HEK293 (cell line): ENCODE results near the gene TSGA10IP.

Experiments used
- CTCF ChIA-PET: fragments of 350-600 bp; formaldehyde crosslinking; extraction: SDS; loops from one replicate; lab custom pipeline; 2021; ENCODE audit warnings: antibody characterized with exemption; lab: Yijun Ruan, JAX
- POLR2A ChIA-PET: fragments of 300-600 bp; formaldehyde crosslinking; extraction: SDS; loops from one replicate; lab custom pipeline; 2020; ENCODE audit warnings: antibody characterized with exemption, inconsistent platforms; lab: Yijun Ruan, JAX
- H3K27ac ChIP-seq: fragments of 200-500 bp; sonication (Bioruptor generic); 2 replicates; pipeline ENCODE4 v1.5.1; 2014; ENCODE audit warnings: low read depth, low read length, control low read depth, inconsistent platforms; ENCODE audit errors: extremely low read depth
- H3K36me3 ChIP-seq, 2 experiments: fragments of 200-500 bp in 1 of 2; sonication (Bioruptor generic) in 1 of 2; 1 replicate in 1 of 2; 2 replicates in 1 of 2; pipeline ENCODE4 v1.5.1; 2014 to 2017; ENCODE audit warnings: inconsistent platforms in 2 of 2, low read length in 2 of 2; ENCODE audit not compliant: control insufficient read depth in 2 of 2, insufficient read depth in 1 of 2
- H3K4me1 ChIP-seq: fragments of 200-500 bp; sonication (Bioruptor generic); 2 replicates; pipeline ENCODE4 v1.5.1; 2014; ENCODE audit warnings: mild to moderate bottlenecking, low read length, inconsistent platforms; ENCODE audit not compliant: control insufficient read depth, insufficient read depth
- H3K4me3 ChIP-seq: 2 replicates; pipeline ENCODE4 v1.5.1; 2011; ENCODE audit warnings: low read depth, mild to moderate bottlenecking, control low read depth, low read length, moderate library complexity
- H3K9me3 ChIP-seq: fragments of 200-500 bp; sonication (Bioruptor generic); 2 replicates; pipeline ENCODE4 v1.5.1; 2014; ENCODE audit warnings: low read depth, low read length, inconsistent platforms; ENCODE audit not compliant: control insufficient read depth, insufficient read depth
- EGR2 ChIP-seq: fragments of 450-650 bp; formaldehyde crosslinking; IDR thresholded peaks from 2 replicates; pipeline ENCODE4 v1.5.1; 2016; ENCODE audit warnings: low read depth, missing biosample characterization, missing genetic modification characterization
- PRDM6 ChIP-seq: fragments of 450-650 bp; formaldehyde crosslinking; IDR thresholded peaks from 2 replicates; pipeline ENCODE4 v1.5.1; 2017; ENCODE audit warnings: missing biosample characterization, missing genetic modification characterization
- SCRT2 ChIP-seq: fragments of 450-650 bp; formaldehyde crosslinking; IDR thresholded peaks from 2 replicates; pipeline ENCODE4 v1.5.1; 2016; ENCODE audit warnings: missing biosample characterization, missing genetic modification characterization
- ZBTB1 ChIP-seq: fragments of 450-650 bp; formaldehyde crosslinking; IDR thresholded peaks from 2 replicates; pipeline ENCODE4 v1.5.1; 2016; ENCODE audit warnings: missing biosample characterization, missing genetic modification characterization
- ZFHX2 ChIP-seq: fragments of 450-650 bp; formaldehyde crosslinking; conservative IDR thresholded peaks from 2 replicates; pipeline ENCODE4 v1.5.1; 2016; ENCODE audit warnings: missing biosample characterization, missing genetic modification characterization
- ZNF121 ChIP-seq: fragments of 450-650 bp; formaldehyde crosslinking; IDR thresholded peaks from 2 replicates; pipeline ENCODE4 v1.5.1; 2016; ENCODE audit warnings: missing biosample characterization, missing genetic modification characterization
- ZNF155 ChIP-seq: fragments of 450-650 bp; formaldehyde crosslinking; IDR thresholded peaks from 2 replicates; pipeline ENCODE4 v1.5.1; 2016; ENCODE audit warnings: missing biosample characterization, missing genetic modification characterization
- ZNF202 ChIP-seq: fragments of 450-650 bp; formaldehyde crosslinking; IDR thresholded peaks from 2 replicates; pipeline ENCODE4 v1.5.1; 2016; ENCODE audit warnings: missing biosample characterization, missing genetic modification characterization, borderline replicate concordance
- ZNF23 ChIP-seq: fragments of 450-650 bp; formaldehyde crosslinking; IDR thresholded peaks from 2 replicates; pipeline ENCODE4 v1.5.1; 2016; ENCODE audit warnings: missing biosample characterization, missing genetic modification characterization, borderline replicate concordance
- ZNF324 ChIP-seq: fragments of 450-650 bp; formaldehyde crosslinking; IDR thresholded peaks from 2 replicates; pipeline ENCODE4 v1.5.1; 2016; ENCODE audit warnings: missing biosample characterization, missing genetic modification characterization
- ZNF341 ChIP-seq: fragments of 450-650 bp; formaldehyde crosslinking; IDR thresholded peaks from 2 replicates; pipeline ENCODE4; 2016; ENCODE audit warnings: low read depth, missing biosample characterization, missing genetic modification characterization
- ZNF354C ChIP-seq: fragments of 450-650 bp; formaldehyde crosslinking; IDR thresholded peaks from 2 replicates; pipeline ENCODE4 v1.5.1; 2016; ENCODE audit warnings: missing biosample characterization, missing genetic modification characterization, low read depth, borderline replicate concordance
- ZNF362 ChIP-seq: fragments of 450-650 bp; formaldehyde crosslinking; IDR thresholded peaks from 2 replicates; pipeline ENCODE4 v1.5.1; 2016; ENCODE audit warnings: missing biosample characterization, missing genetic modification characterization
- ZNF366 ChIP-seq: fragments of 450-650 bp; formaldehyde crosslinking; conservative IDR thresholded peaks from 2 replicates; pipeline ENCODE4 v1.5.1; 2016; ENCODE audit warnings: missing biosample characterization, missing genetic modification characterization
- ZNF391 ChIP-seq: fragments of 450-650 bp; formaldehyde crosslinking; IDR thresholded peaks from 2 replicates; pipeline ENCODE4 v1.5.1; 2016; ENCODE audit warnings: low read depth, missing biosample characterization, missing genetic modification characterization, borderline replicate concordance
- ZNF404 ChIP-seq: fragments of 450-650 bp; formaldehyde crosslinking; IDR thresholded peaks from 2 replicates; pipeline ENCODE4 v1.5.1; 2017; ENCODE audit warnings: missing biosample characterization, missing genetic modification characterization
- ZNF426 ChIP-seq: fragments of 450-650 bp; formaldehyde crosslinking; IDR thresholded peaks from 2 replicates; pipeline ENCODE4 v1.5.1; 2017; ENCODE audit warnings: missing biosample characterization, missing genetic modification characterization, mild to moderate bottlenecking, inconsistent platforms, moderate library complexity
- ZNF433 ChIP-seq: fragments of 450-650 bp; formaldehyde crosslinking; IDR thresholded peaks from 2 replicates; pipeline ENCODE4 v1.5.1; 2016; ENCODE audit warnings: missing biosample characterization, missing genetic modification characterization, low read depth
- ZNF449 ChIP-seq: fragments of 450-650 bp; formaldehyde crosslinking; IDR thresholded peaks from 2 replicates; pipeline ENCODE4 v1.5.1; 2017; ENCODE audit warnings: missing biosample characterization, mild to moderate bottlenecking, missing genetic modification characterization, moderate library complexity
- ZNF488 ChIP-seq: fragments of 450-650 bp; formaldehyde crosslinking; IDR thresholded peaks from 2 replicates; pipeline ENCODE4 v1.5.1; 2016; ENCODE audit warnings: missing biosample characterization, missing genetic modification characterization
- ZNF548 ChIP-seq: fragments of 450-650 bp; formaldehyde crosslinking; IDR thresholded peaks from 2 replicates; pipeline ENCODE4 v1.5.1; 2016; ENCODE audit warnings: missing biosample characterization, missing genetic modification characterization
- ZNF561 ChIP-seq: fragments of 450-650 bp; IDR thresholded peaks from 2 replicates; pipeline ENCODE4 v1.5.1; 2018; ENCODE audit warnings: missing biosample characterization, missing genetic modification characterization, borderline replicate concordance
- ZNF76 ChIP-seq: fragments of 450-650 bp; formaldehyde crosslinking; IDR thresholded peaks from 2 replicates; pipeline ENCODE4; 2016; ENCODE audit warnings: low read depth, missing biosample characterization, missing genetic modification characterization, borderline replicate concordance
- ZNF768 ChIP-seq: fragments of 450-650 bp; formaldehyde crosslinking; IDR thresholded peaks from 2 replicates; pipeline ENCODE4 v1.5.1; 2018; ENCODE audit warnings: missing biosample characterization, mild to moderate bottlenecking, missing genetic modification characterization
- ZNF792 ChIP-seq: fragments of 450-650 bp; formaldehyde crosslinking; IDR thresholded peaks from 2 replicates; pipeline ENCODE4 v1.5.1; 2016; ENCODE audit warnings: missing biosample characterization, missing genetic modification characterization
- ZNF837 ChIP-seq: fragments of 450-650 bp; formaldehyde crosslinking; IDR thresholded peaks from 2 replicates; pipeline ENCODE4 v1.5.1; 2016; ENCODE audit warnings: missing biosample characterization, missing genetic modification characterization
- ZNF843 ChIP-seq: fragments of 450-650 bp; formaldehyde crosslinking; IDR thresholded peaks from 2 replicates; pipeline ENCODE4 v1.5.1; 2016; ENCODE audit warnings: missing biosample characterization, missing genetic modification characterization
- ZSCAN16 ChIP-seq: fragments of 450-650 bp; formaldehyde crosslinking; IDR thresholded peaks from 2 replicates; pipeline ENCODE4 v1.5.1; 2016; ENCODE audit warnings: missing biosample characterization, missing genetic modification characterization
- ZSCAN23 ChIP-seq: fragments of 450-650 bp; formaldehyde crosslinking; IDR thresholded peaks from 2 replicates; pipeline ENCODE4 v1.5.1; 2016; ENCODE audit warnings: missing biosample characterization, missing genetic modification characterization

Gene TSGA10IP

GRCh38 chr11:65897020-65897471, 48.2 kb upstream of the TSGA10IP start:
- TF ChIP-seq ZNF324 (tag by site-specific recombination) (no peak), ZNF121 (tag by site-specific recombination) (peak; percentile 56; the same call in 1 of the 2 replicates), ZNF768 (tag by site-specific recombination) (0 out of 2 replicates have a peak, but pooled peaks have one; percentile 29)
- no peak overlapping the region for H3K27ac ChIP-seq
- H3K4me3 ChIP-seq = no peak overlapping the region
- H3K9me3 ChIP-seq = no peaks in the 10 kb centered on the region
- ChIA-PET CTCF (interaction anchor here (0.5 to 3.5 kb wide), 6 partner anchors 8 to 96 kb away, joined by 3 to 36 read pairs (median 4); partner anchors contain the start of genes CCDC85B, FIBP and MUS81), POLR2A (interaction anchor here (0.6 to 1.0 kb wide), 2 partner anchors 9 to 14 kb away, joined by 3 read pairs; partner anchors contain the start of gene FIBP)
- no peaks in the 10 kb centered on the region for H3K4me1 ChIP-seq
- H3K36me3 ChIP-seq = peaks cover 0 to 3% of the 10 kb centered on the region in 2 experiments; a peak in 1 of 3 replicates

GRCh38 chr11:65898656-65899355, 46.5 kb upstream of the TSGA10IP start:
- H3K4me3 ChIP-seq = peak overlapping the region; percentile 62
- peaks cover 0 to 3% of the 10 kb centered on the region in 2 experiments; a peak in 1 of 3 replicates for H3K36me3 ChIP-seq
- ChIA-PET CTCF (interaction anchor here (0.6 to 3.5 kb wide), 8 partner anchors 8 to 280 kb away, joined by 3 to 36 read pairs (median 6); partner anchors contain the start of genes CCDC85B, FIBP and MUS81), POLR2A (interaction anchor here (0.7 to 4.9 kb wide), 2 partner anchors 9 to 787 kb away, joined by 3 to 74 read pairs; partner anchors contain the start of genes CCDC85B, FIBP and TM7SF2)
- peak overlapping the region; percentile 25; the same call in 1 of the 2 replicates for H3K27ac ChIP-seq
- no peaks in the 10 kb centered on the region for H3K4me1 ChIP-seq
- H3K9me3 ChIP-seq = no peaks in the 10 kb centered on the region
- TF ChIP-seq ZNF488 (tag by site-specific recombination) (no peak), ZBTB1 (tag by site-specific recombination) (no peak), ZSCAN16 (tag by site-specific recombination) (no peak), ZNF404 (no peak), PRDM6 (no peak), ZNF366 (no peak), ZNF23 (tag by site-specific recombination) (no peak), ZNF449 (tag by site-specific recombination) (peak; percentile 44; the same call in 1 of the 2 replicates), ZSCAN23 (tag by site-specific recombination) (no peak), ZNF843 (tag by site-specific recombination) (no peak), ZNF426 (no peak), SCRT2 (tag by site-specific recombination) (no peak), ZNF391 (tag by site-specific recombination) (no peak), ZNF561 (tag by site-specific recombination) (no peak), ZNF433 (no peak), ZNF792 (tag by site-specific recombination) (no peak), ZNF341 (tag by site-specific recombination) (0 out of 2 replicates have a peak, but pooled peaks have one; percentile 25), ZNF76 (tag by site-specific recombination) (peak; percentile 92), ZNF837 (tag by site-specific recombination) (no peak), ZNF155 (tag by site-specific recombination) (no peak), ZNF362 (tag by site-specific recombination) (no peak), ZFHX2 (tag by site-specific recombination) (peak; percentile 53), ZNF202 (no peak), ZNF548 (tag by site-specific recombination) (no peak), EGR2 (tag by site-specific recombination) (0 out of 2 replicates have a peak, but pooled peaks have one; percentile 17), ZNF354C (tag by site-specific recombination) (no peak)
